ENCODE measurements around the gene PAM.
"Not testable (repeated sequence)": the region's sequence is repeated elsewhere in the genome, so short reads cannot be mapped to it uniquely, and the experiment has no call there.

PAM gene

GRCh38 chr5:102753889-102754766, 977 bp upstream of the PAM start:
- DNase-seq: no peak

GRCh38 chr5:102755686-102756371, 724 bp downstream of the PAM start:
- peak; percentile 72 for DNase-seq

- no peak for DNase-seq
Observed at GRCh38 chr5:102758576-102758975, 3.5 kb downstream of the PAM start.

- no peak for DNase-seq
Observed at GRCh38 chr5:102759289-102759688, 4.2 kb downstream of the PAM start.

GRCh38 chr5:102759700-102760099, 4.6 kb downstream of the PAM start:
- DNase-seq: peak; percentile 48

- DNase-seq: peak; percentile 34
Observed at GRCh38 chr5:102760815-102761214, 5.7 kb downstream of the PAM start.

DNA sequence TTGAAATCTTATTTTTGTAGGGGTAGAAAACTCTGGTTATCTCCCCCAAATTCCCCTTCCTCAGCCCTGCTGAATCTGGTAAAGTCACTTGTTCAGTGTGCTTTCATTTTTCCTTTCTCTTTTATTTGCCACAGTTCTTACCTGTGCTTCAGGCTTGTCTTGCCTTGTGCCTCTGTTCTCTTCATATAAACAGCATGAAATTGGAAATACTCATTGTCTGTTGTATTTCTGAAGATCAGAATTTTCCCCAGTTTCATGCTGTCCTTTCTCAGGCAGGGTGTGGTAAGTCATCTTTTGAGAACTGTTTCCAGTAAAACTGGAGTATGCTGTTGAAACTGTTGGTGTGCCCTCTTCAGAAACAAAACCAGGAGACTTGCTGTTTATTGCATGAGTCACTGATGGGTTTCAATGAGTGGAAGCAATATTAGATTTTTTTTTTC, 7.0 kb downstream of the PAM start:
- DNase-seq: peak; percentile 52

DNA sequence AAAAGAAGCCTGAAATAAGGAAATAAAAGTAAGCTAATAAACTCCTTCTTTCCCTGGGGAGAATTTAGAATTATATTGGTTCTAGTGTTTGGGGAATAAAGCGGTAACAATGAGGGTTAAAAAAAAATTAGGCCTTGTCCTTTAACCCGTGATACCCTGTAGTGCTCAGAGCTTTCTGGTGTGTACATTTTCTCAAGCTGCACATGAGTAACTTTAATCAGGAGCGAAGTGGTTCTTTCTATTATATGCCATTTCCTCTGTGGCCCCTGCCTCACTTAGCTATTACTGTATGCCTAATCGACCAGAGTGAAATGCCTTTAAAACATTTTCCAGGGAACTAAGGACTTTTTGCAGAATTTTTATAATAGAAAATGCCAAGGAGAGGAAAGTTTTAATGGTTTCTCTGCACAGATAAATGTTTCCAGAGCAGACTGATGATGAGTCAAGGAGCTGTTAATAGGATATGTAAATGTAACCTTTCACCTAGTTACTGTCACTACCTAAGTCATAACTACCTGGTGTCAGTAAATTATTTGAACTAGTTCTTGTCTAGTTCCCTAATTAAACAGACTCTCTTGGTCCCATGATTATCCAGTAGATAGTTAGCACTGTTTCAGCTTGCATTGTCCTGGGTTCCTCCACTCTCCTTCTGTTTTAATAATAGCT, 7.6 kb downstream of the PAM start:
- no peak for DNase-seq

GRCh38 chr5:102763734-102764133, 8.6 kb downstream of the PAM start:
- DNase-seq: no peak

GRCh38 chr5:102764381-102765004, 9.4 kb downstream of the PAM start:
- no peak for DNase-seq

DNA sequence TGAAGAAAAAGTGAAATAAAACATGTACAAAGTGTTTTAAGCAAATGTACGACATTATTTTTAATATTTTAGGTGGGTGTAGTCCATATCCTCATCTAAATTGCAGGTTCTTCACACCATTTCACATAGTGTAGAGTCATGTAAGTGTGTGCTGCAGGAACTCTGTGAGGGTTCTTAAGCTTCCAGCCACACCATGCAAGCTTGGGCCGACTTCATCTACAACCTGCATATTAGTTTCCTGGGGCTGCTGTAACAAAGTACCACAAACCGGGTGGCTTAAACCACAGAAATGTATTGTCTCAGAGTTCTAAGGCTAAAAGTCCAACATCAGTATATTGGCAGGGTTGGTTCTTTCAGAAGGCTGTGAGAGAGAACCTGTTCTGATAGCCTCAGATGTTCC, 10.2 kb downstream of the PAM start:
- DNase-seq: no peak

DNA sequence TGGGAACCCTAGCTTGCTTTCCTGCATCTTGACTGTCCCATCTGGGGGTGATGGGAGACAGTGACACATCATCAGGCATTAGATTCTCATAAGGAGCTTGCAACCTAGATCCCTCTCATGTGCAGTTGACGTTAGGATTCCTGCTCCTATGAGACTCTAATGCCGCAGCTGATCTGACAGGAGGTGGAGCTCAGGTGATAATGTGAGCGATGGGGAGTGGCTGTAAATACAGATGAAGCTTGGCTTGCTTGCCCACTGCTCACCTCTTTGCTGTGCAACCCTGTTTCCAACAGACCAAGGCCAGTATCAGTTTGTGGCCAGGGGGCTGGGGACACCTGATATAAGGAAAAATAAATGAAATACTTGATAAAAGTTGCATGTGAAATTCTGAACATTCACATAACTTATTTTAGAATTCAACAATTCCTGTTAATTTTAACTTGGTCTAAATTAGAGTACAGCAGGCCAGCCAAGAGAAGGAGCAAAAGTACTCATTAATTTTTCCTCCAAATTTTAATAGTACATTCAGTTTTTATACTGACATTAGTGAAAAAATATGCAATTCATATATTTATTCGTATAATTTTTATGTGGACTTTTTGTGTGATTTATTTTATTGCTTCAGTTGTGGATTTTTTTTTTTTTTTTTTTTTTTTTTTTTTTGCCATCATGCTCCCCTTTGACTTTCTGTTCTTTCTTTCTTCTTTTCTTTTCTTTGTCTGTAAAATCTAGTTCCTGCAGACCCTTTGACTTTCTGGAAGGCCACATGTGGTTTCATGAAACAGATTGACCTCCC, 11.4 kb downstream of the PAM start:
- DNase-seq: no peak

DNA sequence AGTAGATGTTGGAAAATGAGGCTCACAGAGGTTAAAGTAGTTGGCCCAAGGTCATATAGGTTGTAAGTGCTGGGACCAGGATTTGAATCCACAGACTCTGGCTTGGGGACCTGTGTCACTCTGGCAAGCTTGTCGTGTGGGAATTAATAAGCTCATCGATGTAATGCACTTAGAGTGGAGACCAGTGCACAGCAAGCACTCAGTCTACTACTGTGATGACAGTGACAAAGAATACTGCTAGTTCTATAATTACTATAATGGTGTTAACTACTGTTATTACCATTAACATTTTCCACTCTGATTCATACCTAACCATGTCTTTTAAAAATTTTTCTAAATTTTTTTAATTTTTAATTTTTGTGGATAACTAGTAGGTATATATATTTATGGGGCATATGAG, 12.8 kb downstream of the PAM start:
- no peak for DNase-seq

- DNase-seq: no peak
Observed at GRCh38 chr5:102770803-102771202, 15.7 kb downstream of the PAM start.

DNA sequence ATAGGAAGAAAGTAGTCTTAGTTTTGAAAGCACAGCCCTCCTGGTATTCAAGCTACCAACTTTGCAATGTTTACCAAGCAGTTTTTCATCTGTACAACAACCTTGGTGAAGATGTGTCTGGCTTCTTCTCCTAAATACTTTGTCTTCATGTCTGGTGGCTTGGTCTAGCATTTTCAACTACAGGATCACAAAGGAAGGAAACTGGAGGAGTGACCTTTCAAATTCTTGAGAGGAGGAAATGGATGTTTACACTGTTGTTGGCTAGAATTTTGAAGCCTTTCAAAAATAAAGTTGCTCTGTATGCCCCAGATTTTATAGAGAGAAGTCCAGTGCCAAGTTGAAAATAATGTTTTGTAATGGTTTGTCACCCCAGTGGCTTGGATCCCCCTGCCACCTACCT, 16.3 kb downstream of the PAM start:
- DNase-seq: no peak

GRCh38 chr5:102772273-102772672, 17.2 kb downstream of the PAM start:
- DNase-seq: no peak

DNA sequence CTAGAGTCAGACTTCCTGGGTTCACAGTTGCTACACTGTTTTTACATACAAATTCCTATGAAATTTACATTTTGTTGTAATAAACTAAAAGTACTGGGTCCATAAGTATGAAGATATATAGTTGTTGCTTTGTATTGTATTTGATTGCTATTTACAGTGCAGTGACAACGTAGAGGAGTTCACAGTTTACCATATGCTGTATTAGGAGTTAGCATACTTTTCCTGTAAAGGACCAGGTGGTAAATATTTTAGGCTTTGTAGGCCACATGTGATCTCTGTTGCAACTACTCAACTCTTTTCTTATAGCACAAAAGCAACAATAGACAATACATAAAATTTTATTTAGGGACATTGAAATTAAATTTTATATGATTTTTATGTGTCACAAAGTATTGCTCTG, 18.0 kb downstream of the PAM start:
- no peak for DNase-seq

GRCh38 chr5:102775756-102776155, 20.7 kb downstream of the PAM start:
- DNase-seq: not testable (repeated sequence)

DNA sequence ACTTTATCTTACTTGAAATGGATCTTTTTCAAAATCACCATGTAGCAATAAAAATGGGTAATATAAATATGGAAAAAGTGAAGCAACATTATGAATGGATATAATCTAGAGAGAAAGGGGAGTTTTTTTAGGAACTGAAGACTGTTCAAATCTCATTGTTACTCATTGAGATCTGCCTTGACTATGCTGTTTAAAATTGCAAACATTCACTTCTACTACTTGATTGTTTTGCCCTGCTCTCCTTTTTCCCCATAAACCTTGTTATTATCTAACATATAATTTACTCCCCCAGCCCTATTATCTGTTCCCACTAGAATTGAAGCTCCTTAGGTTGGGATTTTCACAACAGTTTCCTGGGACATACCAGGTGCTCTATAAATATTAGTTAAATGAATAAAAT, 22.0 kb downstream of the PAM start:
- no peak for DNase-seq

GRCh38 chr5:102778478-102778877, 23.4 kb downstream of the PAM start:
- DNase-seq: peak; percentile 12

DNA sequence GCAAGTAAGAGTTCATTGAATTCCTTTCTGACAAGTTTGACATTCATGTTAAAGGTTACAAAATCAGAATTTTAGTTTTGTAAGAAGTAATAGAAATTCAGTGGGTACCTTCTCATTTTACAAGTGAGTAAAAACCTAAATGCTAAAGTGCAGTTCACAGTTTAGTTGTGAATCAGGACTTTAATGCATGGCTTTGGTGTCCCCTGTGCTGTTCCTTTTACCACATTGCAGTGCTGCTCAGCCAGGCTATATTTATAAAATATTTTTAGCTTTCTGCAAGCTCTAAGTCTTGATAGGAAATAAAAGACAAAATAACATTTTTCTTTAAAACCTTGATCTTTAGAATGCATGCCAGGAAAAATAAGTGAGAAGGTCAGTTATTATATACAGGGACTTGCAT, 26.3 kb downstream of the PAM start:
- DNase-seq: no peak

GRCh38 chr5:102781786-102782185, 26.7 kb downstream of the PAM start:
- no peak for DNase-seq

Data from OCI-M1 (cell line).